Measurements from ENCODE around the gene GPC6. TPM values are rescaled to one million over a fixed set of nuclear protein-coding genes. Genes with fewer than 3 reads are reported as not detected.

GPC6 gene
- polyA plus RNA-seq, 2 of the 4 experiments (the other 2 are of a cell fraction), result 8.0 to 14.4 TPM

DNA sequence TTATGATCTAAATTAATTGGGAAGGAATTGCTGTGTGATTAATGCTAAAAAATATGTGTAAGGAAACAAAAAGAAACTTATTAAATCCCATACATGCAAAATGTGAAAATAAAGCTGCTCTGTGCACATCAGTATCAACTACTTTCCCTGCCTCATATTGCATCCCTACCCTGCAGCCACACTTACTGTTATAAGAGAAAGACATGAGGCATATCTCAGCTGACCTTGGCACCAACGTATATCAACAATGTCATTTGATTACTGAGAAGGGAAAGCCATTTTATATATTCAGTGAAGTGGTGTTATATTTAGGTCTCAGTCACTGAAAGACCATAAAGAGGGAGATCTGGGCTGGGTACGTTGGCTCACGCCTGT lies 585.1 kb downstream of the GPC6 start:
- FAIRE-seq, result no peak
- no peak overlapping the region for H3K4me2 ChIP-seq

DNA sequence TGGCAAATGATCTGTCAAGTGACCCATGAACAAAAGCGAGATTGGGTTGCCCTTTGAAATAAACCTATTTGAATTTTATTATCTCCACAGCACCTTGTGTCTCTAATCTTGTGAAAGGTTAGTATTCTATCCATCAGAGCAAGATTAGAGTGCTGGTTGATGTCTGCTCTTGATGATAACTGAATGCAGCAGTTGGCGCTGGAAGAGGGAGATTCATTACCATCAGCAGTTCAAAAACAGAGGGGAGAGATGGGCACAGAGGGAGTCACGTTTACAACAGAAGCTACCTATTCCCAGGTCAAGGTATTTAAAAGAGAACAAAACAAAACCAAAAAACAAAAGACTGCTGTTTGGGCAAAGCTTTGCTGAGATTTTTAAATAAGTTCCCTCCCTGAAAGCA lies 588.1 kb downstream of the GPC6 start:
- CTCF ChIA-PET, result interaction anchor here (0.7 kb wide), 1 partner anchor 780 kb away, joined by 3 read pairs; no protein-coding TSS in a partner anchor
- TF ChIP-seq HOXA7 (CRISPR knock-in tag; IDR thresholded peaks at IDR 0.05) (no peak), NFE2L2 (conservative IDR thresholded peaks at IDR 0.05; ENCODE audit: low read length) (no peak), REST (IDR thresholded peaks at IDR 0.05) (no peak), RCOR1 (IDR thresholded peaks at IDR 0.05; ENCODE audit: low read depth, low read length) (no peak), MYC (IDR thresholded peaks at IDR 0.05; ENCODE audit: borderline replicate concordance, low read length) (no peak), ZC3H11A (IDR thresholded peaks at IDR 0.05) (no peak)
- Histone ChIP-seq H3K4me2 (no peak overlapping the region), H3K27ac (no peak overlapping the region), H3K4me1 (no peaks in the 10 kb centered on the region), H3K4me3 (no peak overlapping the region), H3K9me3 (no peaks in the 10 kb centered on the region)
- DNase-seq (ENCODE audit: low read depth in 1 of 2, low spot score in 1 of 2) (no peak), ATAC-seq (no peak), FAIRE-seq (no peak)
- WGBS (ENCODE audit: missing lambda C conversion rate), result 59% methylated on average over 3 of the region's 3 CpGs
- POLR2A ChIA-PET, result no interaction called here

More for the DNA sequence above, 585.1 kb downstream of the GPC6 start:
- ATAC-seq (no peak), DNase-seq (ENCODE audit: low read depth in 1 of 2, low spot score in 1 of 2) (no peak)
- Histone ChIP-seq H3K27ac (no peak overlapping the region), H3K4me3 (no peak overlapping the region), H3K9me3 (no peaks in the 10 kb centered on the region), H3K4me1 (no peaks in the 10 kb centered on the region)
- TF ChIP-seq RFX5 (IDR thresholded peaks at IDR 0.05) (no peak), ZFP36 (IDR thresholded peaks at IDR 0.05; ENCODE audit: borderline replicate concordance, partially characterized antibody) (no peak), HEYL (CRISPR knock-in tag; IDR thresholded peaks at IDR 0.05) (no peak), RAD21 (conservative IDR thresholded peaks at IDR 0.05 in 1 of 2, IDR thresholded peaks at IDR 0.05 in 1 of 2) (no peak), CBX2 (IDR thresholded peaks at IDR 0.05; ENCODE audit: borderline replicate concordance, low read depth) (no peak), NR3C1 (IDR thresholded peaks at IDR 0.05) (no peak)
- TF ChIP-seq, protein P1, sequence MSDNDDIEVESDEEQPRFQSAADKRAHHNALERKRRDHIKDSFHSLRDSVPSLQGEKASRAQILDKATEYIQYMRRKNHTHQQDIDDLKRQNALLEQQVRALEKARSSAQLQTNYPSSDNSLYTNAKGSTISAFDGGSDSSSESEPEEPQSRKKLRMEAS (IDR thresholded peaks at IDR 0.05), result no peak
- ChIA-PET CTCF (no interaction called here), POLR2A (no interaction called here)
- 50% methylated on average over 1 of the region's 3 CpGs for WGBS (ENCODE audit: missing lambda C conversion rate)

DNA sequence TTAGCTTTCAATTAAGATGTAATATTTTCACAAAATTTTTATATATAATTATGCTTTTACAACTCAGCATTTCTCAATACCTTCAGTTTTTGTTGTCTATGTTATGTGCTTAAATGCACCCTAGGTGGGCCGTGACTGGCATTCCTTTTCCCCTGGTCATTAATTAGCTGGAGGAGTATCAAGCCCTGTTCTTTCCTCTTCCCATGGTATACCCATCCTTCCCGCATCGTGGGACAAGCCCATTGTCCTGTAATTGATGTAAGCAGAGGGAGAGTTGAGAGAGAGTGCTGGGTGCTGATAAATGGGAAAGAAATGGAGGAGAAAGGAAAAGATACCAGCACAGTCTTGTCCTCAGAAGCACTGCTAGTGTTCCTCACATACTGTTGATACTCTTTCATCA lies 591.7 kb downstream of the GPC6 start:
- ATAC-seq, result no peak
- Histone ChIP-seq H3K4me3 (no peak overlapping the region), H3K4me1 (no peaks in the 10 kb centered on the region), H3K4me2 (no peak overlapping the region), H3K27ac (no peak overlapping the region), H3K9me3 (no peaks in the 10 kb centered on the region)
- 52% methylated on average over 3 of the region's 3 CpGs for WGBS (ENCODE audit: missing lambda C conversion rate)
- no peak for DNase-seq (ENCODE audit: low read depth in 1 of 2, low spot score in 1 of 2)
- no peak for TF ChIP-seq TP53 (CRISPR knock-in tag; IDR thresholded peaks at IDR 0.05)
- TF ChIP-seq KDM1A (IDR thresholded peaks at IDR 0.05; ENCODE audit: low read depth), result no peak
- TF ChIP-seq CHD4 (IDR thresholded peaks at IDR 0.05; ENCODE audit: borderline replicate concordance), result no peak
- TF ChIP-seq PHF8 (IDR thresholded peaks at IDR 0.05; ENCODE audit: borderline replicate concordance, low read depth), result no peak
- TF ChIP-seq RAD21 (conservative IDR thresholded peaks at IDR 0.05 in 1 of 2, IDR thresholded peaks at IDR 0.05 in 1 of 2), result no peak
- TF ChIP-seq, protein P2, sequence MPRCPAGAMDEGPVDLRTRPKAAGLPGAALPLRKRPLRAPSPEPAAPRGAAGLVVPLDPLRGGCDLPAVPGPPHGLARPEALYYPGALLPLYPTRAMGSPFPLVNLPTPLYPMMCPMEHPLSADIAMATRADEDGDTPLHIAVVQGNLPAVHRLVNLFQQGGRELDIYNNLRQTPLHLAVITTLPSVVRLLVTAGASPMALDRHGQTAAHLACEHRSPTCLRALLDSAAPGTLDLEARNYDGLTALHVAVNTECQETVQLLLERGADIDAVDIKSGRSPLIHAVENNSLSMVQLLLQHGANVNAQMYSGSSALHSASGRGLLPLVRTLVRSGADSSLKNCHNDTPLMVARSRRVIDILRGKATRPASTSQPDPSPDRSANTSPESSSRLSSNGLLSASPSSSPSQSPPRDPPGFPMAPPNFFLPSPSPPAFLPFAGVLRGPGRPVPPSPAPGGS (IDR thresholded peaks at IDR 0.05), result no peak
- no peak for TF ChIP-seq HOXB13 (CRISPR knock-in tag; IDR thresholded peaks at IDR 0.05; ENCODE audit: low read depth)
- no peak for TF ChIP-seq MAFK (IDR thresholded peaks at IDR 0.05; ENCODE audit: partially characterized antibody)
- TF ChIP-seq, protein P1 (IDR thresholded peaks at IDR 0.05), result no peak
- TF ChIP-seq POLR2AphosphoS2 (conservative IDR thresholded peaks at IDR 0.05; ENCODE audit: low read length), result no peak
- TF ChIP-seq, protein P3, sequence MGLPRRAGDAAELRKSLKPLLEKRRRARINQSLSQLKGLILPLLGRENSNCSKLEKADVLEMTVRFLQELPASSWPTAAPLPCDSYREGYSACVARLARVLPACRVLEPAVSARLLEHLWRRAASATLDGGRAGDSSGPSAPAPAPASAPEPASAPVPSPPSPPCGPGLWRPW (IDR thresholded peaks at IDR 0.05), result no peak
- TF ChIP-seq HOXB5 (CRISPR knock-in tag; IDR thresholded peaks at IDR 0.05), result no peak
- TF ChIP-seq TFCP2L1 (CRISPR knock-in tag; IDR thresholded peaks at IDR 0.05), result no peak
- TF ChIP-seq EHF (CRISPR knock-in tag; IDR thresholded peaks at IDR 0.05), result no peak
- no peak for TF ChIP-seq FOXS1 (CRISPR knock-in tag; IDR thresholded peaks at IDR 0.05)
- TF ChIP-seq HEYL (CRISPR knock-in tag; IDR thresholded peaks at IDR 0.05), result no peak
- ChIA-PET POLR2A (no interaction called here), CTCF (no interaction called here)
- FAIRE-seq, result no peak

Measured in A549 (cell line).